ENCODE measurements around the gene ACOT8.
"Not testable (repeated sequence)": the region's sequence is repeated elsewhere in the genome, so short reads cannot be mapped to it uniquely, and the experiment has no call there.

The ACOT8 gene

DNA sequence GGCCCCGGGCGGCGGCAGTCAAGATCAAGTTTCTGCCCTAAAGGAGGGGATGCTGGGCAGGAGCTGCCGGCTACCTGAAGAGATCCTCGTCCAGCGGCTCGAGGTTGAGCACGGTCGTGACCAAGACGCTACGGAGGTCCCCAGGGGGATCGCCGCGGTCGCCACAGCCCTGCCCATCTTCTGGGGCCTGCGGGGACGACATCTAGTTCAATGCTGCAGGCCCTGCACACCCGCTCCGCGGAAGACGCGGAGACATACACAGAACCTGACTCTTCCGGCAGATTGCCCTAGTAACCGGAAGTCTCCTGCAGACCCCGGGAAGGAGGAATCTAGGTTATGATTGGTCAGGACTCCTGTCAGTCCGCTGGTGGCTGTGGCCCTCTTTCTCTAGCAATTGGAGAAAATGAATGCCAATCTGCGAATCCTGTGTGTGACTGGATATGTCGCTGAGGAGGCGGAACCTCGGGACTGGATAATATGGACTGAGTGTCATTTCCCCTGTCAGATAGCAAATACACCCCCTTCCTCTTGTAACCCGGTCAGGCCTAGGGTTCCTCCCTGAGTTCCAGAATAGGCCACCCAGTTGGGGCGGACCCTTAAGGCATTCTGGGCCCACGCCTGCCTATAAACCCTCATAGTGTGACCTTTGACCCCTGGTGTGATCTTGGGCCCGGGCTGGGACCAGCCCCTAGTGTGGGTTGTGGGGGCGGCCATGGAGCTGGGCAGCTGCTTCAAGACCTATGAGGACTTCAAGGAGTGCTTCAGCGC, at the start of gene ACOT8, which contains the start of gene ZSWIM3:
TSS of gene ACOT8 (minus strand) at position 279 of the 768 bp plus-strand sequence. CDS start at position 202, 77 bp downstream.
TSS of gene ZSWIM3 (plus strand) at position 501 of the 768 bp plus-strand sequence. CDS start at position 713, 212 bp downstream.
- peak; percentile 100 for DNase-seq (ENCODE audit: low spot score)

DNA sequence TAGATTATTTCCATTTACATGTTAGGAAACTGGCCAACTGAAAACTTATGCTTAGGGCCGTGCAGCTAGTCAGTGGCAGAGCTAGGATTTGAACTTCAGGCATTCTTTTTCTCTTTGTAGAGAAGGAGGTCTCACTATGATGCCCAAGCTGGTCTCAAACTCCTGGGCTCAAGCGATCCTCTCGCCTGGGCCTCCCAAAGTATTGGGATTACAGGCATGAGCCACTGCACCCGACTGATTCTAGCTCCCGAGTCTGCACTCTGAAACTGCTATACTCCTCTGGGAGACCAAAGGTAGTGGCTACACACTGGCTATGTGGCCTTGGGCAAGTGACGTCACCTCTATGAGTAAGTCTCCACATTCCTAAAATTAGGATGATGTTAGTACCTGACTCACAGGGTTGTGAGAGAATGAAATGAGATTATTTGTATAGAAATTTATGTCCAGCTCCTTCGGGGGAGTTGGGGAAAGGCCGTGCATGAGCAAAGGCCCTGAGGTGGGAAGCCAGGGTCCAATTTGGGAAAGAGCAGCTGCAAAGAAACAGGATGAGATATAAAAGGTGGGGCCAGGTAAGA, 48.4 kb upstream of the ACOT8 start:
- peak; percentile 56 for DNase-seq (ENCODE audit: low spot score)

DNA sequence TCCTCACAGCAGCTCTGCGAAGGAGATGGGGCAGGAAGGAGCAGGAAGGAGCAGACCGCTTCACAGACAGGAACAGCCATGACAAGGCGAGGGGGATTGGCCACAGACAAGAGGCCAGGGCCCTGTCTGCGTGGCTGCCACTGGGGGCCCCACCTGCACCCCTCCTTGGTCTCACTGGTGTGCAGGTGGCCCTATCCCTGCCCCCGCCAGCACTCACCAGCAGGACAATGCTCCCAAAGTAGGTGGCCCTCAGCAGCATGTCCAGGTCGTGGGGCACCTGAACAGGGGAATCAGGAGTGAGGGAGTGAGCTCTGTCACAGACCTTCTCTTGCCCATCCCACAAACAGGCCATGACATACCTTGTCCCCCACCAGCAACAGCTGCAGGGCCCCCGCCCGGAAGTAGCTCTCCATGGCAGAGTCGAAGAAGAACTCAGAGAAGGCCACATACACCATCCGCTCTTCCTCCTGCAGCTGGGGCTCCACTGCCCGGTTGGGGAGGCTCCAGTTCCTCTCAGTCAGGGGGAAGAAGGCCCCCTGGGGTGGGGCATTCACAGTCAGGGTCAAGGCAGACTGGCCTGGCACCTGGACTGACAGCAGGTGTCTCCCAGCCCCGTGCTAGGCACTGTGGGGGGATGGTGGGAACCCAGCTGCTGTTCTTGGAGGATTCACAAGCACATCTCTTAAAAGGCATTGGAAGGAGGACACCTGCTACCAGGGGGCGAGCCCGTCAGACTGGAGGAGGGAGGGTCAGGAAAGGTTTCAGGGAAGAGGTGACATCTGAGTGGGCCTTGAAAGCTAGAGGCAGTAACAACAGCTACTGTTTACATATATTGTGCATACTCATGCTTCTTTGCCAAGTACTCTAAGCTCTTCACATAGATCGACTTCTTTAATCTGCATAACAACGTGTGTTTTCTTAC, 47.7 kb upstream of the ACOT8 start:
- DNase-seq (ENCODE audit: low spot score) = no peak

DNA sequence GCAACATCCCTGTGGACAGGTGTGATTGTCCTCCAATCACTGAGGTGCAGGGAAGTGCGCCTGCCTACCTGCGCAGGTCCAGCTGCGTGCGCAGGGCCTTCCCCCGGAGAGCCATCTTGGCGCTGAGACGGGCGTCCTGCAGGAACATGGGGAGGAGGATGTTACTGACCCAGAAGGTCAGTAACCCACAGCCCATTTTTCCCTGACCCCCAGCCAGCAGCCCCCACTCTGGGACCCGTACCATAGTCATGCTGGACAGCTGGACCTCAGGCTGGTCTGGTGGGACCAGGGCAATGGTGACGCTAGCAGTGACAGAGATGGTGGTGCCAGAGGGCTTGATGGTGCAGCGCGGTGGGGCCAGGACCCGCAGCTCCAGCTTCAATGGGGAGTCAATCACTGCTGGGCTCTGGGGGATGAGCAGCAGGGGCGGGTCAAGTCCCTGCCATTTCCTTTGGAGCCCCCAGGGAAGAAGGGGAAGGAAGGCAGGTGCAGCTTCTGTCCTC, 45.1 kb upstream of the ACOT8 start:
- DNase-seq (ENCODE audit: low spot score) = no peak

DNA sequence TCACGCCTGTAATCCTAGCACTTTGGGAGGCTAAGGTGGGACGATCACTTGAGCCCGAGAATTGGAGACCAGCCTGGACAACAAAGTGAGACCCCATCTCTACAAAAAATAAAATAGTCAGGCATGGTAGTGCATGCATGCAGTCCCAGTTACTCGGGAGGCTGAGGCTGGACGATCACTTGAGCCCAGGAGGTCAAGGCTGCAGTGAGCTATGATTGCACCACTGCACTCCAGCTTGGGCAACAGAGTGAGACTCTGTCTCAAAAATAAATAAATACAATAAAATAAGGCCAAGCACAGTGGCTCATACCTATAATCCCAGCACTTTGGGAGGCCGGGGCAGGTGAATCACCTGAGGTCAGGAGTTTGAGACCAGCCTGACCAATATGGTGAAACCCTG, 44.1 kb upstream of the ACOT8 start:
- not testable (repeated sequence) for DNase-seq (ENCODE audit: low spot score)

DNA sequence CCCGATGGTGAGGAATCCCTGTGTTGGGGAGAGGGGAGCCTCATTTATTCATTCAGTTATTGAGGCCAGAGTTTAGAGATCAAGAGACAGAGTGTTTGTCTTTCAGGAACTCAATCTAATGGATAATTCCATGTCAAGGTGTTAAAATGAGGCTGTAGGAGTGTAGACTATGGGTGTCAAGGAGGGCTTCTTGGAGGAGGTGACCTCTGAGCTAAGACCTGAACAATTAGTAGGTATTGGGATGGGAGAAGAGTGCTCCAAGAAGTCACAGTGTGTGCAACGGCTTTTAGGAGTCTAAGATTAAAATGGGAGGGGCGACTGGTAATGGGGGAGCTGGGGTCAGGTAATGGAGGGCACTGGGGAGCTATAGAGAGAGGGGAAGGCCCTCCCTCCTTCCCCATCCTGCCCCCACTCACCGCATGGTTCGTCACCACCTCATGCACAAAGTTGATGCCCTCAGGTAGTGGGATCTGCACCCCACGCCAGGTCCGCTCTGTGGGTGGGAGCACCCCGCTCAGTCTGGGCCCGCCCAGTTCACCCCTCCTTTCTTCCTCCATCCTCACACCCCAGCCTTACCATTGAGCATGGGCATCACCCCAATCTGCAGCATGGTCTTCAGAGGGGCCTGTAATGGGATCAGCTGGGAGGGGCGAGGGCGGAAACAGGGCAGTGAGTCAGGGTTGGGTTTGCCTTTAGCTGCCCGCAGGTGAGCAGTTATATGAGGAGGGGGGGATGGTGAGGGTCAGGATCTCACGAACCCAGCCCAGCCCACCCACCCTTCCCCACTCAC, 42.0 kb upstream of the ACOT8 start:
- DNase-seq (ENCODE audit: low spot score) = no peak

DNA sequence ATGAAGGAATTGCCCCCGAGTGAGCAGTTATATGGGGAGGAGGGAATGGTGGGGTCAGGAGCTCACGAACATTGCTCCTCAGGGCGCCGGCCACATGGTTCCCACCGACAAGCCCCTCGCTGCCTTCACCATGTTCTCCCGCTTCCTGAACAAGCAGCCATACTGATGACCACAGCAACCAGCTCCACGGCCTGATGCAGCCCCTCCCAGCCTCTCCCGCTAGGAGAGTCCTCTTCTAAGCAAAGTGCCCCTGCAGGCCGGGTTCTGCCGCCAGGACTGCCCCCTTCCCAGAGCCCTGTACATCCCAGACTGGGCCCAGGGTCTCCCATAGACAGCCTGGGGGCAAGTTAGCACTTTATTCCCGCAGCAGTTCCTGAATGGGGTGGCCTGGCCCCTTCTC, 41.1 kb upstream of the ACOT8 start:
- DNase-seq (ENCODE audit: low spot score) = no peak

DNA sequence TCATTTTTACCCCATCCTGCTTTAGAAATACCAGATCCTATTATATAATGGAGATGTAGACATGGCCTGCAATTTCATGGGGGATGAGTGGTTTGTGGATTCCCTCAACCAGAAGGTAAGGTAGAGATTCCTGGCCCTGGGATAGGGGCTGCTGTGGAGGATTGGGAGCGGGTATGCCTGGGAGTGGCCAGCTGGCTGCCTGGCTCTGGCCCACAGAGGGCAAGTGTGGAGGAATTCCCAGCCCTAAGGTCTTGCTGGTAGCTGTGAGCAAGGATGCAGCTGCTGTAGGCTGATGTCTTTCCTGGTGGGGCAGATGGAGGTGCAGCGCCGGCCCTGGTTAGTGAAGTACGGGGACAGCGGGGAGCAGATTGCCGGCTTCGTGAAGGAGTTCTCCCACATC, 40.5 kb upstream of the ACOT8 start:
- no peak for DNase-seq (ENCODE audit: low spot score)

DNA sequence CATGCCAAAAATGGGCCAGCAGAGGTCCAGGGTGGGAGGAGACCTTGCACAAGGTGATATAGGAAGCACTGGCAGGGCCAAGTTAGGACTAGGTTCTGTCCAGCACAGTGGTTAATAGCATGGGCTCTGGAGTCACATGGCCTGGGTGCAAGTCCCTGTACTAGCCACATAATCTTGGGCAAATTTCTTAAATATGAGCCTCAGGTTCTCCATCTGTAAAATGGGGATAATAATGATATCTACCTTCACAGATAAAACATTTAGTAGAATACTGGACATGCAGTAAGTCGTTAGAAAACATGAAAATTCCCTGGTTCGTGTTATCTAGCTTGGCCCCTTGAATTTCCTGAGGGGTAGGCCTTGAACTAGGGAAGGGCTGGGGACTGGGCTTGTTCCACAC, 40.1 kb upstream of the ACOT8 start:
- DNase-seq (ENCODE audit: low spot score) = no peak

DNA sequence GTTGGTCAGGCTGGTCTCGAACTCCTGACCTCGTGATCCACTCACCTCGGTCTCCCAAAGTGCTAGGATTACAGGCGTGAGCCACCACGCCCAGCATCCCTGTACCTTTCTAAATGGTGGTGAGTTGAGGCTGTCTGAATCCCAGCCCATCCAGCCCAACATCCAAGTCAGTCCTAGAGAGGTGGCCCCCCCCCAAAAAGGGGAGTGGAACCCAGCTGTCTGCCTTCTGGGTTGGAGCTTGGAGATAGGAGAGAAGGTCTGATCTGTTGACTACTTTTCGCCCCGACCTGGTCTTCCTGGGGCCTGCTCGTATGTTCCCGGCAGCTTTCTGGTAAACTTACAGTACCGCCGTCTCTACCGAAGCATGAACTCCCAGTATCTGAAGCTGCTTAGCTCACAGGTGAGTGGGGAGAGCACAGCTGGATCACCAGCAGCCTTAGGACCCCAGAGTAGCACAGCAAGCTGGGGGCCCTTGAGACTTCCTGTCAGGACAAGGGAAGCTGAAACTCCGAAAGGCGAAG, 39.5 kb upstream of the ACOT8 start:
- DNase-seq (ENCODE audit: low spot score) = no peak

DNA sequence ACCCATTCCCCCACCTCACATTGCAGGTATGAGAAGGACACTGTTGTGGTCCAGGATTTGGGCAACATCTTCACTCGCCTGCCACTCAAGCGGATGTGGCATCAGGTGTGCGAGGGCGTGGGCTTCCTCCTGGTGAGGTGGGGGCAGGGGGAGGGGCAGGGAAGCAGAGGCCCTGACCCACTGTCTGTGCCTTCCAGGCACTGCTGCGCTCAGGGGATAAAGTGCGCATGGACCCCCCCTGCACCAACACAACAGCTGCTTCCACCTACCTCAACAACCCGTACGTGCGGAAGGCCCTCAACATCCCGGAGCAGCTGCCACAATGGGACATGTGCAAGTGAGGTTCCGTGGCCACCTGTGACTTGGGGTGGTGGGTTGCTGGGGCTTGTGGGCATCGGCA, 37.6 kb upstream of the ACOT8 start:
- no peak for DNase-seq (ENCODE audit: low spot score)

DNA sequence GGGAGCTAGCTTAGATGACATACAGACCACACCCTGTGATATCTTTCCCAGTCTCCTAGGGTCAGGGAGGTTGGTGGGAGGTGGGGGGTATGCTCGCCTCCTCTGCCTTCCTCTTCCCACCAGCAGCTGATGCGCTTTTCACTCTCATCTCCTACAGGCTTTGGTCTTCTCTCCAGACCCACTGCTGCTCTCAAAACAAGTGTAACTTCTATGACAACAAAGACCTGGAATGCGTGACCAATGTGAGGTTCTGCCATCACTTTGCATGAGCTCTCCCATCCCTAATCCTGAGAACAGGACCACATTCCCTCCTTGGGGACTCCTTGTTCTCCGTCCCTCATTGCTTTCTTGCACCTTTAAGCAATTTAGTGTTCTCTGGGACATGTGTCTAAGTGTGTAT, 36.6 kb upstream of the ACOT8 start:
- DNase-seq (ENCODE audit: low spot score) = no peak

DNA sequence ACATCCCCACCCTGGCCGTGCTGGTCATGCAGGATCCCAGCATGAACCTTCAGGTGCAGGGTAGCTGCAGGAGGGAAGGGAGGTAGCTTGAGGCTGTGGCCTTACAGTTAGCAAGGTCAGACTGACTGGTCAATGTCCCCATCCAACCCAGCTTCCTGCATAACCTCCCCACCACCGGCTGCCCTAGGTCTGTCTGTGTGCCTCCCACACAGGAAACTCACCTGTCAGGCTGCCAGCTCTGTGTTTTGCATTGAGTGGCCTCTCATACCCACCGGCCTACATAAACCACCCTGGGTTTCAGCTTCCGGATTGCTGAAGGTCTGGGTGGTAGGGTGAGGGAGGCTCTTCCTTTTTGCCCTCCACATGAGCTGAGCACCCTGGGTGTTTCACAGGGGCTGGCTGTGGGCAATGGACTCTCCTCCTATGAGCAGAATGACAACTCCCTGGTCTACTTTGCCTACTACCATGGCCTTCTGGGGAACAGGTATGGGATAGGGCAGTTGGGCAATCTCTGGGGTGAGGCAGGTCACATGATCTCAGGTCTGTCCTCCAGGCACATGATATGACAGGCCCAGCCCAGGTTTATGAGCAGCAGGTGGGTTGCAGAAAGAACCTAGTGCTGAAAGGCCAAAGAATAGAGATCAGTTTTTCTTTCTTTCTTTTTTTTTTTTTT, 35.8 kb upstream of the ACOT8 start:
- DNase-seq (ENCODE audit: low spot score) = no peak

DNA sequence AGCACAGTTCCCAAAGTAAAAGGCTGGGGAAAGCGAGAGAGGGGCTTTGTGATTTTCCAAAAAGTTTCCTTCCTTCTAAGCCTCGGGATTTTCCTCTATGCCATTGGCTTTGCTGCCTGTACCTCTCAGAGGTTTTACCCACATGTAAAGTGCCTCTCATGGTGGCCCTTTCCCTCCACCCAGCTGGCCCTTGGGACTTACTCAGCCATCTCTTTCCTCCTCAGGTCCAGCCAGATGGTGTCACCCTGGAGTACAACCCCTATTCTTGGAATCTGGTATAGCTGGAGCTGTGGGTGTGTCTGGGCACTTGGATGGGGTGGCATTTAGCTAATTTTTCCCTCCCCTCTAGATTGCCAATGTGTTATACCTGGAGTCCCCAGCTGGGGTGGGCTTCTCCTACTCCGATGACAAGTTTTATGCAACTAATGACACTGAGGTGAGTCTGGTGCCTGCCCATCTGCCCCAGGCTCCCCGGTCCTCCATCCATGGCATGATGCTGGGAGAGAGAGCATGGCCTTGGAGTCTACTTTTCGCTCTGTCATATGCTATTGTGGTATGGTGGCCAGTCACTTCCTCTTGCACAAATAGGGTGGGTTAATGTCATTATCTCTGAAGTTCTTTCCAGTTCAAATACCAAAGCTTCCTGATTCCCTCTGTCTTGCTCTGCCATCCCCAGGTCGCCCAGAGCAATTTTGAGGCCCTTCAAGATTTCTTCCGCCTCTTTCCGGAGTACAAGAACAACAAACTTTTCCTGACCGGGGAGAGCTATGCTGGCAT, 35.0 kb upstream of the ACOT8 start:
- peak; percentile 73 for DNase-seq (ENCODE audit: low spot score)

DNA sequence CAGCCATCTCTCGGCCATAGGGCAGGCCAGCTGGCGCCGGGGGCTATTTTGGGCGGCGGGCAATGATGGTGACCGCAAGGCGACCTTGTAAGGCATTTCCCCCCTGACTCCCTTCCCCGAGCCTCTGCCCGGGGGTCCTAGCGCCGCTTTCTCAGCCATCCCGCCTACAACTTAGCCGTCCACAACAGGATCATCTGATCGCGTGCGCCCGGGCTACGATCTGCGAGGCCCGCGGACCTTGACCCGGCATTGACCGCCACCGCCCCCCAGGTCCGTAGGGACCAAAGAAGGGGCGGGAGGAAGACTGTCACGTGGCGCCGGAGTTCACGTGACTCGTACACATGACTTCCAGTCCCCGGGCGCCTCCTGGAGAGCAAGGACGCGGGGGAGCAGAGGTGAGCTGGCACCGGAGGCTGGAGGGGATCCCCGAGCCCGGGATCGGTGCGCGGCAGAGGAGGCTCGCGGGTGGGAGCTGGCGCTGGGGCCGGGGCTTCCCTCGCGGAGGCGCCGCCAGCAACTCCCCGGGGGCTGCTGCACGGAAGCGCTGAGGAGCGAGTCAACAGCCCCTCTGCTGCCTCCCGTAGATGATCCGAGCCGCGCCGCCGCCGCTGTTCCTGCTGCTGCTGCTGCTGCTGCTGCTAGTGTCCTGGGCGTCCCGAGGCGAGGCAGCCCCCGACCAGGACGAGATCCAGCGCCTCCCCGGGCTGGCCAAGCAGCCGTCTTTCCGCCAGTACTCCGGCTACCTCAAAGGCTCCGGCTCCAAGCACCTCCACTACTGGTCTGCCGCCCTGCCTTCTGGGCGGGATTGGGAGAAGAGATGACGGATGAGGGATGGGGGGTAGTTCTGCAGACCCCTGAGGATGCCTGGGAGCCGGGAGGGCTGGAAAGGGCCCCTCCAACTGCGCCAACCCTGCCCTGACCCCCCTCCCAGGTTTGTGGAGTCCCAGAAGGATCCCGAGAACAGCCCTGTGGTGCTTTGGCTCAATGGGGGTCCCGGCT, 34.1 kb upstream of the ACOT8 start, which contains the start of the genes CTSA and NEURL2:
TSS of gene CTSA (plus strand) at position 351 of the 999 bp plus-strand sequence. CDS start at position 585, 234 bp downstream.
TSS of gene NEURL2 (minus strand) at position 224 of the 999 bp plus-strand sequence. CDS start at position 7, 217 bp downstream.
- peak; percentile 97 for DNase-seq (ENCODE audit: low spot score)

DNA sequence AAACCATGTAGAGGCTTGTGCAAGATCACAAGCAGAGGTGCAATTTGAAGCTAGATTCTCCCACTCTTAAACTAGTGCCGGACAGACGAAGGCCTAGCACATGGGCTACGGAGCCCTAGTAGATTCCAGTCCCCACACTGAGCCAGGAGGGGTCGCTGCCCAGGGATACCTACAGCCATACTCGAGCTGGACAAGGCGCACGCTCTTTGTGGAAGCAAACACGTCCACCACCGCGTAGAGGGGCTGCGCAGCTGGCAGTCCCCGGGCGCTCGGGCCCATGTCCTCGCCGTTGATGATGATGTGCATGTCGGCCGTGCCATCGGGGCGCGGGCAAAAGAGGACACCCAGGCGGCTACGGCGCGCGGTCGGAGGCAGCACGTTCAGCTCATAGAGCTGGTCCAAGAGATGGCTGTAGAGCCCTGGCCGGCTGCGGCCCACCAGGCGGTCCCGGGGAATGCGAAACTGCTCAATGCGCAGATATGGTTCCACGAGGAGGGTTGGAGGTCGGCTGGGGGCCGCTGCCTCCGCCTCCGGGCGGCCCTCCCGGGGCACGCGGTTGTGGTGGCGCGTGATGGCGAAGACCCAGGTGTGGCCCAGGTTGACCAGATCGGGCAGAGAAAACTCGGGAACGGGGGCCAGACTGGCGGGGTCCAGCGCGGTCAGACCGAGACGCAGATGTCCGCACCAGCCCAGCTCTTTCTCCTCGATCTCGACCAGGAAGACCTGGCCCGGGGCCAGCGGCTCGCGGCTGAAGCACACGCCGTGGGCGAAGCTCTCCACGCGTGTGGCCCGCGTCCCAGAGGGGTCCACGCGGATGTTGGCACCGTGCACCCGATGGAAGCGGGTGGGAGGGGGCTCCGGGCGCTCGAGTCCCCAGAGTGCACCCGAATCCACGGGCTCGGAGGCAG, 33.1 kb upstream of the ACOT8 start:
- peak; percentile 78 for DNase-seq (ENCODE audit: low spot score)

DNA sequence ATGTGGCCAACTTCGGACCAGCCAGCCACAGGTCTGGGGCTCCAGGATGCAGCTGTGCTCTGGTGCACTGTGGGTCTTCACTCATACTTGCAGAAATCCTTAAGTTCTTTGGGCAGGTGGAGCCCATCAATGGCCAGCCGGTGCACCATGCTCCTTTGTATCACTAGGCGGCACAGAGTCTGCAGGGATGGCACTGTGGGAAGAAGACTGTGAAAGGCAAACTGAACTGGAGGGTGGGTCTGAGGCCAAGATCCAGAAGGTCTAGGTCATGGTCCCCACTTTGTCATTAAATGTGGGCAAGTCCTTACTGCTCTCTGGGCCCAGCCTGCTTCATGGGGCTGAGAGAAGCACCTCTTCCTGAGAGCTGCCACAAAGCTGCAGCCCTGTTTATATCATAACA, 31.5 kb upstream of the ACOT8 start:
- no peak for DNase-seq (ENCODE audit: low spot score)

Data from GM03348 (cell line).